CD14-positive monocyte (primary cell): Measurements from ENCODE around the gene PKHD1. TPM values are rescaled to one million over a fixed set of nuclear protein-coding genes. Genes with fewer than 3 reads are reported as not detected.

ENCODE experiments used
- DNase-seq, 3 donors: peaks; one replicate each; pipeline ENCODE4 v3.0.0-alpha.2; 2011 to 2022
- H2AFZ ChIP-seq: 2 replicates; pipeline ENCODE4 v1.6.0; 2012; ENCODE audit warnings: mild to moderate bottlenecking, low read depth, low read length, inconsistent platforms; ENCODE audit not compliant: insufficient read depth, poor library complexity, severe bottlenecking
- H3K27ac ChIP-seq, 2 donors: 1 replicate in 1 of 2; 2 replicates in 1 of 2; pipeline ENCODE4 v1.5.1; 2012 to 2013; ENCODE audit warnings: low read length in 2 of 2, control low read depth in 1 of 2, inconsistent platforms in 1 of 2, low read depth in 1 of 2, mild to moderate bottlenecking in 1 of 2
- H3K27me3 ChIP-seq, 2 donors: one replicate each; pipeline versions ENCODE4 v1.6.0 to v1.6.1; 2011 to 2013; ENCODE audit warnings: low read length in 2 of 2; ENCODE audit not compliant: control insufficient read depth in 2 of 2, insufficient read depth in 2 of 2
- H3K36me3 ChIP-seq, 2 donors: replicated peaks in 1 of 2; 1 replicate in 1 of 2; 2 replicates in 1 of 2; pipeline versions ENCODE4 v1.5.1 to v1.6.1; 2012 to 2013; ENCODE audit warnings: low read length in 2 of 2, control low read depth in 1 of 2, inconsistent platforms in 1 of 2, mild to moderate bottlenecking in 1 of 2; ENCODE audit not compliant: insufficient read depth in 2 of 2, control insufficient read depth in 1 of 2
- H3K4me1 ChIP-seq, 2 donors: 1 replicate in 1 of 2; 2 replicates in 1 of 2; pipeline versions ENCODE4 v1.5.1 to v1.6.1; 2012 to 2013; ENCODE audit warnings: low read length in 2 of 2, control low read depth in 1 of 2, inconsistent platforms in 1 of 2, mild to moderate bottlenecking in 1 of 2, moderate library complexity in 1 of 2; ENCODE audit not compliant: insufficient read depth in 2 of 2, control insufficient read depth in 1 of 2
- H3K4me2 ChIP-seq: replicated peaks from 2 replicates; pipeline ENCODE3; 2012; ENCODE audit warnings: low read length, moderate library complexity, mild to moderate bottlenecking; ENCODE audit not compliant: poor library complexity, severe bottlenecking; ENCODE audit errors: extremely low read depth
- H3K4me3 ChIP-seq, 3 experiments: fragments of 200-600 bp in 1 of 3; sonication (generic) in 1 of 3; replicated peaks in 1 of 3; 1 replicate in 2 of 3; 2 replicates in 1 of 3; pipeline ENCODE4 v1.5.1; 2011 to 2013; ENCODE audit warnings: low read length in 3 of 3, mild to moderate bottlenecking in 3 of 3, control low read depth in 2 of 3, low read depth in 2 of 3, inconsistent platforms in 1 of 3, moderate library complexity in 1 of 3
- H3K79me2 ChIP-seq: 2 replicates; pipeline ENCODE4 v1.6.0; 2012; ENCODE audit warnings: mild to moderate bottlenecking, control low read depth, inconsistent platforms, low read length, moderate library complexity; ENCODE audit not compliant: insufficient read depth
- H3K9ac ChIP-seq: 2 replicates; pipeline ENCODE4 v1.6.0; 2017; ENCODE audit warnings: low read length, mild to moderate bottlenecking; ENCODE audit not compliant: insufficient read depth, poor library complexity, severe bottlenecking
- H3K9me3 ChIP-seq, 2 donors: replicated peaks in 1 of 2; 1 replicate in 1 of 2; 2 replicates in 1 of 2; pipeline versions ENCODE4 v1.5.1 to v1.6.1; 2012 to 2013; ENCODE audit warnings: low read length in 2 of 2, control low read depth in 1 of 2; ENCODE audit not compliant: control insufficient read depth in 1 of 2, insufficient read depth in 1 of 2
- H4K20me1 ChIP-seq: 2 replicates; pipeline ENCODE4 v1.6.0; 2012; ENCODE audit warnings: mild to moderate bottlenecking, low read length, control low read depth, moderate library complexity; ENCODE audit not compliant: insufficient read depth
- H3K27ac Mint-ChIP-seq, 7 donors: one replicate each; pipeline ENCODE4 v1.8.0; 2020; ENCODE audit warnings: mild to moderate bottlenecking in 7 of 7, mixed read lengths in 7 of 7, moderate library complexity in 6 of 7, inconsistent platforms in 2 of 7
- H3K27me3 Mint-ChIP-seq, 3 donors: one replicate each; pipeline ENCODE4 v1.8.0; 2021 to 2022; ENCODE audit warnings: low read depth in 3 of 3, mild to moderate bottlenecking in 3 of 3, mixed read lengths in 3 of 3, moderate library complexity in 3 of 3, inconsistent platforms in 1 of 3
- H3K36me3 Mint-ChIP-seq, 2 donors: one replicate each; pipeline ENCODE4 v1.8.0; 2020; ENCODE audit warnings: mixed read lengths in 2 of 2, inconsistent platforms in 1 of 2, mild to moderate bottlenecking in 1 of 2
- H3K4me1 Mint-ChIP-seq: one replicate; pipeline ENCODE4 v1.8.0; 2020; ENCODE audit warnings: mild to moderate bottlenecking, mixed read lengths
- H3K4me3 Mint-ChIP-seq, 2 donors: one replicate each; pipeline ENCODE4 v1.8.0; 2020; ENCODE audit warnings: mild to moderate bottlenecking in 2 of 2, mixed read lengths in 2 of 2, moderate library complexity in 1 of 2
- H3K9me3 Mint-ChIP-seq, 7 donors: one replicate each; pipeline ENCODE4 v1.8.0; 2020 to 2022; ENCODE audit warnings: mixed read lengths in 7 of 7, mild to moderate bottlenecking in 6 of 7, moderate library complexity in 6 of 7, inconsistent platforms in 2 of 7
- WGBS: methylation state at CpG from one replicate; pipeline ENCODE4 v1.1.5; 2013; ENCODE audit warnings: missing lambda C conversion rate; ENCODE audit not compliant: insufficient coverage; 5-methylcytosine and 5-hydroxymethylcytosine counted together
- intact Hi-C, 2 donors: fragments of 100-400 bp; cut with micrococcal nuclease; formaldehyde crosslinking; loops; one replicate each; pipeline versions ENCODE4 v1.15.0 to v1.15.1; 2023
- polyA plus RNA-seq, 3 donors: library from polyadenylated mRNA; depleted of rRNA in 1 of 3; unstranded in 2 of 3; stranded (reverse) in 1 of 3; fragments of 300-500 nt in 2 of 3; fragments of >200 nt in 1 of 3; fragmentation: Illumina TruSeq in 2 of 3; gene quantifications; 1 replicate in 2 of 3; 2 replicates in 1 of 3; pipeline ENCODE4 v1.2.3, GENCODE V29; 2012 to 2021
- TF ChIP-seq, protein P1 (sequence below): fragments of 200-600 bp; IDR thresholded peaks from one replicate; pipeline ENCODE4 v1.8.0; 2022; ENCODE audit warnings: antibody characterized with exemption, mild to moderate bottlenecking

PKHD1 gene
- polyA plus RNA-seq, 3 donors, result not detected

DNA sequence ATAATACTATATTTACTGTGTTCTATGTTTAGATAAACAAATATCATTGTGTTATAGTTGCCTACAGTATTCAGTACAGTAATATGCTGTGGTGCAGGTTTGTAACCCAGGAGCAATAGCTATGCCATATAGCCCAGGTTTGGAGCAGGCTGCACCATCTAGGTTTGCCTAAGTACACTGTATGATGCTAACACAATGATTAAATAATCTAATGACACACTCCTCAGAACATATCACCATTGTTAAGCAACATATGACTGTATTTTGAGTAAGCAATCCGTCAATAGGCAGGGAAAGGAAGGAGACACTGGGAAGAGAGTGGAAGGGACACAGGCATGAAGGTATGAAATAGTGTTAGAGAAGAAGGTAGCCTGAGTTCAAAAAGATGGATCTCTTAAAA, 369.9 kb downstream of the PKHD1 start:
- Mint-ChIP-seq H3K4me3 (no peak overlapping the region), H3K9me3 (peaks cover 0 to 2% (median 0%) of the 10 kb centered on the region in 7 donors), H3K27me3 (no peaks in the 10 kb centered on the region), H3K27ac (no peak overlapping the region), H3K4me1 (no peaks in the 10 kb centered on the region), H3K36me3 (no peaks in the 10 kb centered on the region)
- intact Hi-C loops, result no loop called here
- TF ChIP-seq, protein P1, sequence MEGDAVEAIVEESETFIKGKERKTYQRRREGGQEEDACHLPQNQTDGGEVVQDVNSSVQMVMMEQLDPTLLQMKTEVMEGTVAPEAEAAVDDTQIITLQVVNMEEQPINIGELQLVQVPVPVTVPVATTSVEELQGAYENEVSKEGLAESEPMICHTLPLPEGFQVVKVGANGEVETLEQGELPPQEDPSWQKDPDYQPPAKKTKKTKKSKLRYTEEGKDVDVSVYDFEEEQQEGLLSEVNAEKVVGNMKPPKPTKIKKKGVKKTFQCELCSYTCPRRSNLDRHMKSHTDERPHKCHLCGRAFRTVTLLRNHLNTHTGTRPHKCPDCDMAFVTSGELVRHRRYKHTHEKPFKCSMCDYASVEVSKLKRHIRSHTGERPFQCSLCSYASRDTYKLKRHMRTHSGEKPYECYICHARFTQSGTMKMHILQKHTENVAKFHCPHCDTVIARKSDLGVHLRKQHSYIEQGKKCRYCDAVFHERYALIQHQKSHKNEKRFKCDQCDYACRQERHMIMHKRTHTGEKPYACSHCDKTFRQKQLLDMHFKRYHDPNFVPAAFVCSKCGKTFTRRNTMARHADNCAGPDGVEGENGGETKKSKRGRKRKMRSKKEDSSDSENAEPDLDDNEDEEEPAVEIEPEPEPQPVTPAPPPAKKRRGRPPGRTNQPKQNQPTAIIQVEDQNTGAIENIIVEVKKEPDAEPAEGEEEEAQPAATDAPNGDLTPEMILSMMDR, result no peak
- Histone ChIP-seq H3K4me2 (no peak overlapping the region), H3K9me3 (no peaks in the 10 kb centered on the region), H3K27me3 (no peaks in the 10 kb centered on the region), H4K20me1 (no peaks in the 10 kb centered on the region), H3K4me3 (no peak overlapping the region), H3K27ac (no peak overlapping the region), H3K9ac (no peak overlapping the region), H3K36me3 (no peaks in the 10 kb centered on the region), H3K79me2 (no peaks in the 10 kb centered on the region), H2AFZ (no peak overlapping the region), H3K4me1 (no peaks in the 10 kb centered on the region)
- no peak for DNase-seq
- no CpG with 5 or more reads among the region's 1 CpG for WGBS

DNA sequence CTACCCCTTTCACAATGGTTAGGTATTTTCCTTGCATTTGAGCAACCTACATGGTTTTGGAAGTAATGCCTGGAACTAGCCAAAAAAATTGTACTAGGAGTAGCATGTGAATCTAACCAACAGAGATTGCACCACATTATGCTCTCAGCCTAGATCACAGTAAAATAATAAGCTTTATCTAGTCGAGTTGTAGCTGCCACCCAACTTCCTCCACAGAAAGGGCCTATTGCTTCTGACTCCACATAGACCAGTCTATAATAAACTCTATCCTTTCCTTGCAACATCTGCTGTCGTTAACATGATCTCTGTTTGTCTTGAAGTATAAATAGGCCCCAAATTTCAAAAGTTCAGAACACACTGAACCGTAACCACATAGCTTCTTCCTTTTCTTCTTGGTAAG, 375.5 kb downstream of the PKHD1 start:
- intact Hi-C loops, result no loop called here
- Histone ChIP-seq H3K4me1 (no peaks in the 10 kb centered on the region), H3K27me3 (no peaks in the 10 kb centered on the region), H3K4me3 (no peak overlapping the region), H3K79me2 (no peaks in the 10 kb centered on the region), H3K4me2 (no peak overlapping the region), H4K20me1 (no peaks in the 10 kb centered on the region), H3K27ac (no peak overlapping the region), H3K9me3 (no peaks in the 10 kb centered on the region), H2AFZ (no peak overlapping the region), H3K36me3 (no peaks in the 10 kb centered on the region), H3K9ac (no peak overlapping the region)
- no peak overlapping the region for H3K27ac Mint-ChIP-seq
- H3K9me3 Mint-ChIP-seq, result peaks cover 0 to 2% (median 0%) of the 10 kb centered on the region in 7 donors
- TF ChIP-seq, protein P1, result no peak
- no peaks in the 10 kb centered on the region for H3K36me3 Mint-ChIP-seq
- 60% methylated on average over 1 of the region's 3 CpGs for WGBS
- no peak overlapping the region for H3K4me3 Mint-ChIP-seq
- no peaks in the 10 kb centered on the region for H3K4me1 Mint-ChIP-seq
- H3K27me3 Mint-ChIP-seq, result no peaks in the 10 kb centered on the region
- DNase-seq, result no peak
